GOT3 (cell line): ENCODE measurements around the gene TGM2.

Experiments used
- DNase-seq: peaks from one replicate; lab custom pipeline; 2025; ENCODE audit warnings: mixed read lengths; lab: John Stamatoyannopoulos, UW

Gene TGM2

DNA sequence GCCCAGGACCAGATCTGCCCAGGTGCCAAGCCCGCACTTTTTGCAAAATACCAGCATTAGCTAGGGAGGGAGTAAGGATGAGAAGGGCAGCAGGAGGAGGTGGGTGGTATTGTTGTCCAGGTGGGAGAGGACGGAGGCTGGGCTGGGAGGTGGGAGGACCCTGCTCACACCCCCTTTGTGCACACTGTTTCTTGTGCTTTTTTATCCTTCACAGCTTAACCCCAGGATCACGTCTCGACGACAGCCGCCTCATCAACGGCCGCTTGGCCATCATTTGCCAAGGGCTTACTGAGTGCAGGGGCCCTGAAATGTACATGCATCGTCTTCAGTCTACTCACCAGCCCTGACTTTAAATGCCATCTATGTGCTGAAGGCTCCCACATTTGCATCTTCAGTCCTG lies 12.1 kb upstream of the TGM2 start:
- DNase-seq = no peak

DNA sequence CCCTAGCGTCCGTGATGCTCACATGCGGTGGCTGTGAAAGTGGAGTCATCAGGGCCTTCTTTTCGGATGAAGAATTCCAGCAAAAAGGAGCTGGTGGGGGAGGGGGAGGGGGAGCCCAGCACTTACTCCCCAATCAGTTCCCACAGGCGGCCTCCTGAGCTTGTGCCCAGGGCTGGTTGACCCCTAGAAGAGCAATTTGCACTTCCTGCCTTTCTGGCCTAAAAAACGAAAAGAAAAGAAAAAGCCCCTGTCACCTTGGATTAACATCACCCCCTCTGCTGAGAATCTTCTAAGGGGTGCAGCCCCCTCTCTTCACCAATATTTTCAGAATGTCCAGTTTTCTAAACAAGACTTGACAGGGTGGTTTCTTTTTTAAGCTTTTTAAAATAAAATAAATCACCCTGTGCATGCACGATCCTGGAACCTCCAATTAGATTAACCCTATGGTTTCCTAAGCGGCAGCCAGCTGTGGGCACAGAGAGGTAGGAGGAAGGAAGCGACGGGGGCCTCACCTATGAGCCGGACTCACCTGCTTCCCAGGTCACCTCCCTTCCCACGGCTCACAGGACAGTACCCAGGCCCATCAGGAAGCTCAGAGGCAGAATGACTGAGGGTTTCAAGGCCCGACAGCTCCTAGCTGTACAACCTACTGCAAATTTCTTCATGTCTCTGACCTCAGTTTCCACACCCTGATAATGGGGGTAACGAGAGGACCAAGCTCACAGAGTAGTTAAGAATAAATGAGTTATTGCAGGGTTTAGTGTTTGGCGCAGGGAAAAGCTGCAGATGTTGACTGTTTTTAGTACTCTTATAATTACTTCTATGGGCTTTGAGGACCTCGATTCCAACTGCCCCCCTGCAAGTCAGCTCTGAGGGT lies 10.5 kb upstream of the TGM2 start:
- no peak for DNase-seq

DNA sequence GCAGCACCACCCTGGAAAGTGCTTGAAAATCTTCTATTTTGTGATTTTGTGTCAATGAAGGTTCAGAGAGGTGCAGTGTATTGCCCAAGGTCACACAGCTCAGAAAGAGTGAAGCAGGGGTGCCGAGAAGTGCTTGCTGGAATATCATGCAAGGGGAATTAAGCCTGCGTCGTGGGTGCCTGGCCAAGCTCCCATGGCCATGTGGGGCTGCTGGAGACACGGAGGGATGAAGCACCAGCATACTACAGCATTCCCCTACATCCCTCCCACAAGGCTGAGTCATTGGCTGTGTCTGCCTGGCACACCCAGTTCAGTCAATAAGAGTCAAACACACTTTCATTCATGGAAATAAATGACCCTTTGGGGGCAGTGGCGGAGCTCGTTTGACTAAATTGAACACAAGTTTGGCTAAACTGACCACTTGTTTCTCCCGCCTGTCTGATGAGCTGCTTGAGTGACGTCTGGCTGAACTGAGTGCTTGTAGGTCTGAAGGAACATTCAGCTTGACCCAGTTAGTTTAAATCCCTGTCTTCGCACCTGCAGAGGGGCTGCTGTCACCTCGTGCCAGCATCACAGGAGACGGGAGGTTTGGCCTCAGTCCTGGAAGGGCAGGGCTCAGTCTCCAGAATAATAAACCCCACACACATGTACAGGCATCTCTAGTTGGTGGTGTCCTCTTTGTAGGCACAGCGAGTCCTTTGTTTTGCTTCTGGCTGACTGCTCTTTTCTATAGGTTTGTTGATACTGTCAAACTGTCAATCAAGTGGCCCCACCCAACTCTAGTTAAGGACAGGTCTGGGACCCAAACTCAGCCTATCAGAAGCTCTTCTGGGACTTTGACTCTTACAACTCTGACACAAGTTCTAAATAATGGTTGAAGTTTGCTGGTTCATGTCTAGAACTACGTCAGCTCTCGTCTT lies 8.4 kb upstream of the TGM2 start:
- peak; percentile 55 for DNase-seq

DNA sequence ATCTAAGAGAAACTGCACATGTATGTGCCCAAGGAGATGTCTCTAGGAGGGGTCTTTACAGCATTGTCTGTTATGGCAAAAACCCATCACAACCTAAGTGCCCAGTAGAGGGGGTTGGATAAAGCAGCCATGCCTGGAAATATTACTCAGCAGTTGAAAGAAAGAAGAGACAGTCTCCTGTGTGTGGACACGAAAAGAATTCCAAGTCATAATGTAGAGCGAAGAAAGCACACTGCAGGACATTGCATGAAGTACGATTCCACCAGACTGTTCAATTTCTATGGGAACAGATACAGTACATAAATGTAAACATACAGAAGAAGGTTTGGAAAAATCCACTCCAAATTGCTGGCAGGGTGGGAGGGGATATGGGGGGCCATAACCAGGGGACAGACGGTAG lies 7.3 kb upstream of the TGM2 start:
- no peak for DNase-seq

DNA sequence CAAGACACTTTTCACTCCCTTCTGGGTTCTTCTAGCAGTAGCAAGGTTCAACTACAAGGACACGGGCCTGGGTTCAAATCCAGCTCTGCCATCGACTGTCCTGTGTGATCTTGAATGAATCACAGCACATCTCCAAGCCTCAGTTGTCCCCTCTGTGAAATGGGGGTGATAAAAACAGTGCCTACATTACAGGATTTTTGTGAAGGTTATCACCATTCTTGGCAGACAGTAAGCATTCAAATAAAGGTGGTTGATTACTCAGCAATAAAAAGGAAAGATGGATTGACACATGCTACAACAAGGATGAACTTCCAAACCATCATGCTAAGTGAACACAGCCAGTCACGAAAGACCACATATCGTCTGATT lies 6.6 kb upstream of the TGM2 start:
- no peak for DNase-seq

DNA sequence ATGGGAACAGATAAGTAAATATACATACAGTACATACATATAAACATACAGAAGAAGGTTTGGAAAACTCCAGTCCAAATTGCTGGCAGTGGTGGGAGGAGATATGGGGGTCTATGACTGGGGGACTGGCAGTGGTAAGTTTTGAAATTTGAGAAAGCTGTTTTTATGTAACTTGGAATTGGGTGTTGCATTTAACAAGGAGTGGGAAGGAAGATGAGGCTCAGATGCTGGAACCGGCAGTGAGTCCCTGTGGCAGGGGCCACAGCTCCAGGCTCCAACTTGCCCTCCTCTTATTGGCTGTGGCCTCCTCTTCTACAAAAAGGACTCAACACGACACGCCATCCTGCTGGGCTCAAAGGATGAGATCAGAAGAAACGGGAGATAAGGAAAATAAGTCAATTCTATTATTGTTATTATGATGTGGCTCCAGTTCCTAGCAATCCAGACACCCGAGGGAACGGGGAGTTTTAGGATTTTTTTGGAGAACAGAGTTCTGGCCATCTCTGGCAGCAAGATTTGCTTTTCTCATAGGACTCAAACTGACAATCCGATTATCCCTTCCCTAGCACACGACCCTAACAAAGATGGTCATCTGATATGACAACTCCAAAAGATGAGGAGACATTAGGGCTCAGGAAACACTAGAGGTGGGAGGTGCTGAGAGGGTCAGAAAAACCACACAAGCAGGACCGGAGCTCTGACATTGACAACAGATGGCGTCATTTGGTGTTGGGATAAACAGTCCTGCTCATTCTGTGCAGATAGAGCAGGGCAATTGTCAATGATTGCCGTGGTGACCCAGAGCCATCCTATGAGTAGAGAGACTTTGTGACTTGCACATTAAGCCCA lies 6.0 kb upstream of the TGM2 start:
- DNase-seq = no peak

DNA sequence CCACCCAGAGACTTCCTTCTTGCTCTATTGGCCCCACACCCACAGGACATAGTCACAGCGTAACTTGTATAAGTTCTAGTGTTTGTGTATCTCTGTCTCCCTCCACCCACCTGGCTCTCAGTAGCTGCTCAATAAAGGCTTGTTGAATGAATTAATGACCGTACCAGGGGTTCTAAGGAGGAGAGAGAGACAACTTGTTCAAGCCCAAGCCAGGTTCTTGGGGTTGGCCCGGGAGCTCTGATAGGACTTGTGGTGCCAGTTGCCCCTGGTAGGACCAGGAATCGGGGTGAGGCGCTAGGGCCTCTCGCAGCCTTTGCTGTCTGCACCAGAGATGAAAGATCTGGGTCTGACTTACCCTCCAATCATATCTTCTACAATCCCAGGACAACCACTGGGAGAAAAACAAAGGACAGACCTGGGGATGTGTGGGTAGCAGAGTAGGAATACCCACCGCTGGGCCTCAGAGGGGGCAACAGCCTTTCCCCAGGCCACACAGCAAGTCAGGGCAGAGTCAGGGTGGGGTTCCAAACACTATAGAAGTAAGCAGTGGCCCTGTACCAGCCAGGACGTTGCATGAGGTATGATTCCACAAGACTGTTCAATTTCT lies 5.3 kb upstream of the TGM2 start:
- no peak for DNase-seq

DNA sequence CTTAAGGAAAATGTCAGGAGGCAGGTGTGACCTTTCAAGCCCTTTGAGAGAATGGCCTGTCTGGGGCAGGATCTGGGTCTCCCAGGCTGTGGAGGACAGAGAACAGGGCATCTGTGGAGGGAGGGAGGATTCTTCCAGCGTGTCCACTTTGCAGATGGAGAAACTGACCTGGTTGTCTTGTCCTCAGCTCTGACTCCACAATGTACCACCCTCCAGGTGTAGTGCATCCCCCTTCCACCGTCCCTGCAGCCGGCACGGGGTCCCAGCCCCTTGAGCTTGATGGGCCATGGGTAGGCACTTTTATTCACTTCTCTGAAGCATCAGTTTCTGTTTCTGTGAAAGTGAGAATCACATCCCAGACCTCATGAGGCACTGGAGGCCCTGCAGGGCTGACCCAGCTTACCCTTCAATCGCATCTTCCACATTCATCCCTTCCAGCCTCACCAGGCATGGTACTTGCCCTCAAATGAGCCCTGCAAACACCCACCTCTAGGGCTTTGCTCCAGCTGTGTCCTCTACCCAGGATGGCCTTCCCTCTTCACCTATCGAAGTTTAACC lies 4.6 kb upstream of the TGM2 start:
- DNase-seq = no peak

DNA sequence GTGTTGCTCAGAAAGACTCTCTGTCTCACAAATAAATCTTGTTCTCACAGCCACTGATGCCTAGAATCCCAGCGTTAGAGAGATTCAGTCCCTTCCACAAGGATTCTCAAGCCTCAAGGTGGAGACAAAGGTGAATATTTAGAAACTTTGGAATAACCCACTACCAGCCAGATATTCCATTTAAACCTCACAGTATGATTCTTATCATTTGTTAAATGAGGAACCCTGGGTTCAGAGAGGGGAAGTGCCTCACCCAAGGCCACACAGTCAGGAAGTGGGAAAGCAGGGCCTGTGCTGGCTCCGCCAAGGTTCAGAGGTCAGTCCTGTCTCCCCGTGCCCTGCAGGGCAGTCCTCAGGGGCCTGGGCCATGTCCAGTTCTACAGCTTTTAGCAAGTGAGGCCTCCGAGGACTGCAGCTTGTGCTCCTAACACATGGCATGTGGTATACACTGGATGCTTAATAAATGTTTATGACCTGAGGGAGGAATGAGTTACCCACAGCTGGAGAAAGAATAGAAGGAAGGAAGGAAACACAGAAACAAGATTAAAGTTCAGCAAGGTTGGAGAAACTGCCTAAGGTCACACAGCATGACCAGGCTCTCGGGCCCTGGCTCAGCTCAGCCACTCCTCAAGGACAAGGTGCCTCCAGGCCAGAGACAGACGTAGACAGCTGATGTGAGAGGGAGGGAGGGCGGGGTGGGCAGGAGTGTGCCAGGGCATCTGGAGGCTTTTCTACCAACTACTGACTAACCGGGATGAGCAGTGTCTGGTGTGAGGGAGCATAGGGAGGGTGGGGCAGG lies 3.9 kb upstream of the TGM2 start:
- DNase-seq = no peak

DNA sequence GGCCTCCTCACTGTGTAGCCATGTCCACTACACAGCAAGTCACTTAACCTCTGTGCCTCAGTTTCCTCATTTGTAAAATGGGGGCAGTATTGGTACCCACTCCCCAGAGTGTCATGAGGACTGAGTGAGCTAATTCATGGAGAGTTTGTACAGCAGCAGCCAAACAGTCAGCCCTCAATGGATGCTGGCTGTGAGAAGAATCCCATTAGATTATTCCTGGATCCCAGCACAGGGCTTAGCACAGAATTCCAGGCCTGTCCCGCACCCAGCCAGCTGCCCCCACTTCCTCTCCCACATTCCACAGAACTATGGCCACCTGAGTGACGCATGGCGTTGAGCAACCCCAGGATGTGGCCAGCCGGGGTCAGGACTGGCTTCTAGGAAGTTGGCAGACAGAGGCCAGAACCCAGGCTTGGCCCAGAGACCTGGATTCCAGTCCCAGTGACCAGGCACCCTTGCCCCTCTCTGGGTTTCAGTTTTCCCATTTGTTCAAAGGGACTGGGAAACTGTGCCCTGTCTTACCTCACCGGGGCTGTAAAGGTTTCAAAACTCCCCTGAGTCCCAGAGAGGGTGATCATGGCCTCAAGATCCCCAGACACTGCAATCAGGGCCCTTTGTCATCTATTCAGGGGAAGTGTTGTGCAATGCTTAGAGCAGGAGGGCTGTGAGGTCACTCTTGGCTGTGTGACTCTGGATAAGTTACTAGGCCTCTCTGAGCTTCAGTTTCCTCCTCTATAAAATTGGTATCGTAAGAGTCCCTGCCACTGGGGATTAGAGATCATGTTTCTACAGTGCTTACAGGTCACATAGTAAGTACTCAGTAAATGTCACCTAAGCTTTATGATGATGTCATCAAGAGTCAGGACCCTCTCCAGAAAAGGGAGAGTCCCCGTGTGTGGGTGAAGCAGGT lies 3.0 kb upstream of the TGM2 start:
- peak; percentile 56 for DNase-seq

DNA sequence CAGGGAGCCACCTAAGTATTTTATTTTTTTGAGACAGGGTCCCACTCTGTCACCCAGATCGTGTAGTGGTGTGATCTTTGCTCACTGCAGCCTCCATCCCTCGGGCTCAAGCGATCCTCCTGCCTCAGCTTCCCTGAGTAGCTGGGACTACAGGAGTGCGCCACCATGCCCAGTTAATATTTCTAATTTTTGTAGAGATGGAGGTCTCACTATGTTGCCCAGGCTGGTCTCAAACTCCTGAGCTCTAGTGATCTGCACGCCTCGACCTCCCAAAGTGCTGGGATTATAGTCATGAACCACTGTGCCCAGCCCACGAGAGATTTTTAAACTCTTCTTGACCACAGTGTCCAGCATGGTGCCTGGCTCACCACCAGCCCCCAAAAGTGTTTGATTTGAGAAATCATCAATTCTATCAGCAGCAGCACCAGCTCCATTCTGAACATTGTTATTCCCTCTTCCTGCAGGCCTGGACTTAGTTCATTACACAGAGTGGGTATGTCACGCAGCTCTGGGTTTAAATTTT lies 2.3 kb upstream of the TGM2 start:
- DNase-seq = no peak

DNA sequence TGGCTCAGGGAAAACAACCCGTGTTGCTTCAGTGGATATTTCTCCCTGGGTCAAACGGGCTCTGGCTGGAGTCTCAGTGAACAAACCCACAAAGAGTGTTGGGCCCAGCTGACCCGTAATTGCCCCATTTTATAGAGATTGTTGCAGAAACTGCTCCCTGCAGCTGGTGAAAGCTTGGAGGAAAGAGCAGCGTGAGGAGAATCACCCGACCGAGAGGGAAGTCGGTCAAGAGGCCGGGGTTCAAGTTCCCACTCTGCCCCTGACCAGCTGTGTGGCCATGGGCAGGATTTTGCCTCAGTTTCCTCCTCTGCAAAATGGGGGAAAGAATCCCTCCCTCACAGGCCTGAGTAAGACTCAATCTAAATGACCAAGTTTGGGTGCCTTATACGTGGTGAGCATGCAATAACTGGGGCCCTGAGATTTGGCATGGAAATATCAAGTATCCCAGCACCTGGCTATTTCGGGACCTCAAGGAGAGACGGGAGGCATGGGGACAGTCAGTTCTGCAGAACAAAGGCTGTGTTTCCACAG lies 1.7 kb upstream of the TGM2 start:
- no peak for DNase-seq

DNA sequence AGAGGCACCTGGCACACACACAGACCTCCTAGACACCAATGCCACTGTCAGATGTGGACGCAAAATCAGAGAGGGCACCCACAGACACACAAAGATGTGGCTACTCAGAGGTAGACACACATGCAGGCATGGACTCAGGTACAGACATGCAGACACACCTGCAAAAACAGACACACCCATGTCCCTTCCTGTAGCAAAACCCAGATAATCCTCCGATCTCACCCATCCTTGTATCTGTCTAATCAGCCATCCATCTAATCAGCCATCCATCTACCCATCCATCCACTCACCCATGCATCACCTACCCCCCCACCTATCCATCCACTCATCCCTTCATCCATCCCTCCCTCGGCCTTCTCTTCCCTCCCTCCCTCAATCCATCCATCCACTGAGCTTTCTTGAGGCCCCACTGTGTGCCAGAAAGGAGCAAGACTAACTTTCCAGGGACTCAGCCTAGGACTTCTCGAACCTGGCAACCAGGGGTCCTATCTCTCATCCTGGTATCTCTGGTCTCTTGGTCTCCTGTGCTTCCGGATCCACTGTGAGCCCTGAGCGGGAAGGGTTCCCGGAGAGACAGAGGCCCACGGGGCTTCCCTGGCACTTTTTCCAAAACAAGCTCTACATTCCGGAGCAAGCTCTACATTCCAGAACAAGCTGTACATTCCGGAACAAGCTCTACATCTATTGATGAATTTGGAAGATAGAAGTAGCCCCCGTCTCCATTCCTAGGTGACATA lies 1.1 kb upstream of the TGM2 start:
- DNase-seq = no peak

DNA sequence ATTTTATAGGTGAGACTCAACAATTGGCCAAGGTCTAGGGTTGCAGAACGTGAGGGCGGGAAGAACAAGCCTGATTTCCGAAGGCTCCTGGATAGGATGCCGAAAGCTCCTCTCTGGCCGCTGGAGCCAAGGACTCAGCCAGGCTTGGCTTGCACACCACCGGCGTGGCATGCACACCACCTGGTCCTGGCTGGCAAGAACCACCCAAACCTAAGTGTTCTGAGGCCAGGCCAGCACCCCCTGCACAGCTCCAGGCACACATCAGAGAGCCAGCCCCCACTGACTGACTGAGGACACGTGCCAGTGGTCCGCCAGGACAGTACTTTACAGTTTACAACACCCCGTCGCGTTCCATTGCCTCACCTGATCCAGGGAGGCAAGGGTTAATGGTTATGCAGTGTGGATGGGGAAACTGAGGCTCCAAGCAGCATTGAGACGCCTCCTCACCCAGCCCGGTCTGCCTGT lies 414 bp downstream of the TGM2 start:
- DNase-seq = no peak

DNA sequence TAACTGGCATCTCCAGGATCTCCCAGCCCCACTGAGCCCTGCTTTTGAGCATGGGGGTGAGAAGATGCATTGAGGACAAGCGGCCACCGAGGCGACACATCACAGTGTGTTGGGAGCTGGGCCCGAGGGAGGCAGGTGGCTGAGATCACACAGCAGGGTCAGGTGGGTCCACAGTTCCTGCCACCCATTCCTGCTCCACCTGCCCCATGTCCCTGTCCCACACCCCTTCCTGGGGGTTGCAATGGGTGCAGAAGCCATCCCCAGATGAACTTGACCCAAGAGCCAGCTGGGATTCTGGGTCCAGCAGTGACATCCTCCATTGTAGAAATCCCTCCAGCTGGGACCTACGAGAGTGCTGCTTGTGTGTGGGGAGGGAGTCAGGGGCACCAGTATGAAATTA lies 1.0 kb downstream of the TGM2 start:
- no peak for DNase-seq

DNA sequence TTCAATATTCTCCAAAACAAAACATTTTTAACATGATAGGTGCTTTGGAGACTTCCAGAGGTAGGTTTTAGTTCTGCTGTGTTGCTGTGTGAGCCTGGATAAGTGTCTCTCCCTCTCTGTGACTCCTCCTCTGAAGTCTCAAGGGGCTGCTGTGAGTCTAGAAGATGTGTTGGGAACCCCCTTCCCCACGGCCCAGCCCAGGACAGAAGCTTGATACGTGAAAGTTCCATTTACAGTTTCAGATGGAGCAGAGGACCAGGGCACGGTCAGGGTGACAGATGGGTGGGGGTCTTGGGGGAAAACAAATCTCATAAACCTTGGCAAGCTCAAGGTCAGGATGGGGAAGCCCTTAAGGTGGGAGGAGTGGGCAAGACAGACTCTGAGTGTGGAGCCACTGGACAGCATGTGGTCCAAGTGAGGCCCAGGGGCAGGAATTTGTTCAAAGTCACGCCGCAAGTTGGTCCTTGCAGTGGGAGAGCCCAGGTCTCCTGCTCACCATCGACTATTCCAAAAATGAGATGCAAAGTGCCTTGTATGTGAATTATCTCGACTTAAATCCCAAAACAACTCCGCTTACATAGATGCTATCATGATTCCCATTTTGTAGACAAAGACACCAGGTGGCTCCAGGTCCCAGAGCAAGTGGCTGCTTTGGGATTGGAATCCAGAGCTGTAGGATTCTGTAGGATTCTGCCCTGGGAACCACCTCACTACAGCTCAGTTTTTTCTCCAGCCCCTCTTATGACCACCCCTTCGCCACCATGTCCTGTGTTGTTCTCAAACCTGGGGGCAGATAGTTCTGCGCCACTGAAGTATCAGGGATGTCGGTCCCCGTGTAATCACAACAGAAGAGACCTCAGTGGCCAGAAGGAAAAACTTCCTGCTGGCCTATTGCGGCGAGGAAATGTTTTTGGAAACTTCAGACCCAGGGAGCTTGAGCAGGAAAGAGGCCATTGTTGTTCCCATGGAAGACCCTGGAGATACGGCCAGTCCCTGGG lies 1.9 kb downstream of the TGM2 start:
- DNase-seq = no peak

DNA sequence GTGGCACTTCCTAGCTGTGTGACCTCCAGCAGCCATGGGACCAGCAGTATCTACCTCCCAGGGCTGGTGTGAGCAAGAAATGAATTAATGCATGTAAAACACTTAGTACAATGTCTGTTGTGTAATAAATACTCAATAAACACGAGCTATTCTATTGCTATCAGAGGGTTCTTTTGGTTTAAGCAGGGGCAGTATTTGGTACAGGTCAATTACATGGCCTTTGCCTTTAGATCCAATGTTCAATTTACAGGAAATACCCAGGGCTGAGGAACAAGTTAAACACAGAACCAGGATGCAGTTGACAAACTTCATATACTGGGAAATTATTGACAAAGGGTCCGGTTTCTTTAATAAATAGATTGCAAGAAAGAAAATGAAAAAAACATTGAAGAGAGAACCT lies 2.9 kb downstream of the TGM2 start:
- no peak for DNase-seq
